ENCODE measurements around the gene MLLT3. TPM values are rescaled to one million over a fixed set of nuclear protein-coding genes. Genes with fewer than 3 reads are reported as not detected.

MLLT3 gene
- polyA plus RNA-seq, 5 donors: 21.3 to 39.8 (median 37.7) TPM

GRCh38 chr9:20305452-20305851 is 316.8 kb downstream of the MLLT3 start:
- DNase-seq: no peak

GRCh38 chr9:20303996-20304395 is 318.3 kb downstream of the MLLT3 start:
- DNase-seq: no peak

- no peak for DNase-seq
These were observed 319.2 kb downstream of the MLLT3 start for GRCh38 chr9:20303066-20303465.

- DNase-seq: no peak
These were observed 320.1 kb downstream of the MLLT3 start for GRCh38 chr9:20302197-20302596.

- DNase-seq: no peak
These were observed 321.7 kb downstream of the MLLT3 start for GRCh38 chr9:20300430-20301115.

GRCh38 chr9:20297646-20298084 is 324.6 kb downstream of the MLLT3 start:
- no peak for DNase-seq

GRCh38 chr9:20295555-20295954 is 326.7 kb downstream of the MLLT3 start:
- no peak for DNase-seq

GRCh38 chr9:20294046-20294750 is 328.1 kb downstream of the MLLT3 start:
- DNase-seq: no peak

- no peak for DNase-seq
These were observed 330.3 kb downstream of the MLLT3 start for GRCh38 chr9:20292002-20292401.

Other genes starting within 250 kb of the MLLT3 start
- 10 to 100 TPM; 22.0 to 36.1 (median 27.4) TPM for gene FOCAD, start 61.8 kb upstream of the MLLT3 start, polyA plus RNA-seq (ENCODE audit: insufficient read depth in 1 of 5, insufficient read length in 5 of 5, low replicate concordance in 1 of 5)